HG03439 (cell line): ENCODE data around the gene CIRBP.

Experiments
- ATAC-seq: cut with Tn5 transposase; IDR thresholded peaks from one replicate; pipeline ENCODE4 v1.9.1; 2021; ENCODE audit warnings: mild to moderate bottlenecking, moderate library complexity; ENCODE audit not compliant: unreplicated experiment

The CIRBP gene

GRCh38 chr19:1278074-1278473 lies 8.9 kb downstream of the CIRBP start:
- no peak for ATAC-seq

- no peak for ATAC-seq
These were observed 9.9 kb downstream of the CIRBP start for GRCh38 chr19:1278713-1279660.

- ATAC-seq, result no peak
These were observed 10.7 kb downstream of the CIRBP start for GRCh38 chr19:1279782-1280341.

- ATAC-seq, result no peak
These were observed 11.8 kb downstream of the CIRBP start for GRCh38 chr19:1280636-1281568.

- no peak for ATAC-seq
These were observed 12.6 kb downstream of the CIRBP start for GRCh38 chr19:1281569-1282287.

GRCh38 chr19:1282588-1283206 lies 13.6 kb downstream of the CIRBP start:
- no peak for ATAC-seq

GRCh38 chr19:1283207-1283916 lies 14.2 kb downstream of the CIRBP start:
- ATAC-seq, result no peak

GRCh38 chr19:1283917-1284292 lies 14.8 kb downstream of the CIRBP start:
- ATAC-seq, result no peak

GRCh38 chr19:1284293-1284978 lies 15.3 kb downstream of the CIRBP start:
- no peak for ATAC-seq

GRCh38 chr19:1284979-1285736 lies 16.0 kb downstream of the CIRBP start:
- no peak for ATAC-seq

- ATAC-seq, result no peak
These were observed 16.7 kb downstream of the CIRBP start, which contains the start of gene EFNA2 for GRCh38 chr19:1285737-1286360. Gene EFNA2, plus strand, starts transcription at chr19:1285873. Its CDS starts 296 bp downstream, at chr19:1286169.

GRCh38 chr19:1286487-1287353 lies 17.6 kb downstream of the CIRBP start:
- ATAC-seq, result no peak

GRCh38 chr19:1287354-1288225 lies 18.5 kb downstream of the CIRBP start:
- no peak for ATAC-seq

GRCh38 chr19:1288226-1288612 lies 19.1 kb downstream of the CIRBP start:
- no peak for ATAC-seq

- ATAC-seq, result no peak
These were observed 19.9 kb downstream of the CIRBP start for GRCh38 chr19:1288833-1289685.
